Lung (tissue), 12 donors: ENCODE measurements around the gene GPR84. TPM values are rescaled to one million over a fixed set of nuclear protein-coding genes. Genes with fewer than 3 reads are reported as not detected.

Experiments used
- ATAC-seq: fragments of 200-7000 bp; cut with Tn5 transposase; one replicate; pipeline ENCODE4 v1.9.1; 2020; ENCODE audit warnings: moderate number of reproducible peaks; ENCODE audit not compliant: insufficient read depth, low FRiP score
- DNase-seq, 3 donors: peaks; one replicate each; pipeline ENCODE4 v3.0.0-alpha.2; 2013 to 2017
- H3K27ac ChIP-seq, 2 donors: one replicate each; pipeline ENCODE4 v1.5.1; 2013; ENCODE audit warnings: mild to moderate bottlenecking in 2 of 2, moderate library complexity in 2 of 2, control low read depth in 1 of 2, inconsistent platforms in 1 of 2, low read depth in 1 of 2, low read length in 1 of 2
- H3K27me3 ChIP-seq, 3 donors: one replicate each; pipeline ENCODE4 v1.5.1; 2013; ENCODE audit warnings: low read length in 2 of 3; ENCODE audit not compliant: control insufficient read depth in 3 of 3, insufficient read depth in 3 of 3
- H3K36me3 ChIP-seq, 4 donors: one replicate each; pipeline ENCODE4 v1.5.1; 2013; ENCODE audit warnings: low read length in 4 of 4, mild to moderate bottlenecking in 1 of 4, moderate library complexity in 1 of 4; ENCODE audit not compliant: control insufficient read depth in 4 of 4, insufficient read depth in 4 of 4
- H3K4me1 ChIP-seq, 5 donors: one replicate each; pipeline ENCODE4 v1.5.1; 2013; ENCODE audit warnings: low read length in 5 of 5, mild to moderate bottlenecking in 2 of 5, moderate library complexity in 1 of 5; ENCODE audit not compliant: control insufficient read depth in 5 of 5, insufficient read depth in 5 of 5
- H3K4me3 ChIP-seq: one replicate; pipeline ENCODE4 v1.5.1; 2013; ENCODE audit warnings: mild to moderate bottlenecking, control low read depth, moderate library complexity
- H3K9ac ChIP-seq, 2 donors: one replicate each; pipeline ENCODE4 v1.5.1; 2013; ENCODE audit warnings: low read length in 2 of 2, control low read depth in 1 of 2; ENCODE audit not compliant: insufficient read depth in 1 of 2
- H3K9me3 ChIP-seq, 4 donors: one replicate each; pipeline ENCODE4 v1.5.1; 2013; ENCODE audit warnings: low read length in 3 of 4, mild to moderate bottlenecking in 1 of 4, moderate library complexity in 1 of 4; ENCODE audit not compliant: control insufficient read depth in 4 of 4, insufficient read depth in 3 of 4
- WGBS, 2 donors: extraction: QIAGEN DNeasy Blood & Tissue Kit; methylation state at CpG; one replicate each; pipeline ENCODE4 v1.1.7; 2013; 5-methylcytosine and 5-hydroxymethylcytosine counted together
- polyA plus RNA-seq, 2 donors: library from polyadenylated mRNA; stranded (reverse); fragments of 200-250 nt; gene quantifications; one replicate each; pipeline ENCODE4 v1.2.1, GENCODE V29; 2013
- total RNA-seq, 2 donors: library from RNA; depleted of rRNA in 1 of 2; stranded (reverse); fragments of >200 nt in 1 of 2; gene quantifications; one replicate each; pipeline ENCODE4 v1.2.1, GENCODE V29; 2014 to 2021
- TF ChIP-seq, protein P1 (sequence below): IDR thresholded peaks from 2 replicates; pipeline ENCODE4 v1.5.1; 2012; ENCODE audit warnings: mild to moderate bottlenecking; ENCODE audit errors: control extremely low read depth, extremely low read depth
- donor health status: control.
- donor health status: control.
- donor health status: Bipolar disorder and iron deficiency.
- donor health status: healthy.
- donor health status: DM: yes; HTN: yes; CAD: no.

Gene GPR84
- total and polyA plus RNA-seq, 4 donors = 0.73 to 76.1 (median 2.1) TPM

- Histone ChIP-seq H3K4me1 (peaks cover 0 to 26% (median 4%) of the 10 kb centered on the region in 5 donors), H3K9me3 (no peaks in the 10 kb centered on the region), H3K36me3 (peaks cover 0 to 7% (median 0%) of the 10 kb centered on the region in 4 donors), H3K27me3 (no peaks in the 10 kb centered on the region), H3K27ac (peak overlapping the region in 1 of 2 donors; percentile 60), H3K9ac (peak overlapping the region in 1 of 2 donors; percentile 38), H3K4me3 (no peak overlapping the region)
- WGBS, 2 donors = 17 to 20% methylated on average over 19 of the region's 19 CpGs
- peak; percentile 85 for ATAC-seq
- TF ChIP-seq, protein P1, sequence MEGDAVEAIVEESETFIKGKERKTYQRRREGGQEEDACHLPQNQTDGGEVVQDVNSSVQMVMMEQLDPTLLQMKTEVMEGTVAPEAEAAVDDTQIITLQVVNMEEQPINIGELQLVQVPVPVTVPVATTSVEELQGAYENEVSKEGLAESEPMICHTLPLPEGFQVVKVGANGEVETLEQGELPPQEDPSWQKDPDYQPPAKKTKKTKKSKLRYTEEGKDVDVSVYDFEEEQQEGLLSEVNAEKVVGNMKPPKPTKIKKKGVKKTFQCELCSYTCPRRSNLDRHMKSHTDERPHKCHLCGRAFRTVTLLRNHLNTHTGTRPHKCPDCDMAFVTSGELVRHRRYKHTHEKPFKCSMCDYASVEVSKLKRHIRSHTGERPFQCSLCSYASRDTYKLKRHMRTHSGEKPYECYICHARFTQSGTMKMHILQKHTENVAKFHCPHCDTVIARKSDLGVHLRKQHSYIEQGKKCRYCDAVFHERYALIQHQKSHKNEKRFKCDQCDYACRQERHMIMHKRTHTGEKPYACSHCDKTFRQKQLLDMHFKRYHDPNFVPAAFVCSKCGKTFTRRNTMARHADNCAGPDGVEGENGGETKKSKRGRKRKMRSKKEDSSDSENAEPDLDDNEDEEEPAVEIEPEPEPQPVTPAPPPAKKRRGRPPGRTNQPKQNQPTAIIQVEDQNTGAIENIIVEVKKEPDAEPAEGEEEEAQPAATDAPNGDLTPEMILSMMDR = peak; percentile 100
- DNase-seq = peak; percentile 88 to 91 (median 91)
Observed at GRCh38 chr12:54379398-54380201, 15.3 kb upstream of the GPR84 start.

GRCh38 chr12:54378796-54379397 lies 14.6 kb upstream of the GPR84 start:
- Histone ChIP-seq H3K36me3 (peaks cover 0 to 9% (median 0%) of the 10 kb centered on the region in 4 donors), H3K27ac (peak overlapping the region in 1 of 2 donors; percentile 60), H3K27me3 (no peaks in the 10 kb centered on the region), H3K4me3 (no peak overlapping the region), H3K9me3 (no peaks in the 10 kb centered on the region), H3K4me1 (peaks cover 0 to 24% (median 4%) of the 10 kb centered on the region in 5 donors), H3K9ac (peak overlapping the region in 1 of 2 donors; percentile 38)
- DNase-seq (peak; percentile 58 to 69 (median 67)), ATAC-seq (peak; percentile 72)
- TF ChIP-seq, protein P1 = no peak
- WGBS, 2 donors = 26 to 57% methylated on average over 41 to 48 of the region's 49 CpGs

DNA sequence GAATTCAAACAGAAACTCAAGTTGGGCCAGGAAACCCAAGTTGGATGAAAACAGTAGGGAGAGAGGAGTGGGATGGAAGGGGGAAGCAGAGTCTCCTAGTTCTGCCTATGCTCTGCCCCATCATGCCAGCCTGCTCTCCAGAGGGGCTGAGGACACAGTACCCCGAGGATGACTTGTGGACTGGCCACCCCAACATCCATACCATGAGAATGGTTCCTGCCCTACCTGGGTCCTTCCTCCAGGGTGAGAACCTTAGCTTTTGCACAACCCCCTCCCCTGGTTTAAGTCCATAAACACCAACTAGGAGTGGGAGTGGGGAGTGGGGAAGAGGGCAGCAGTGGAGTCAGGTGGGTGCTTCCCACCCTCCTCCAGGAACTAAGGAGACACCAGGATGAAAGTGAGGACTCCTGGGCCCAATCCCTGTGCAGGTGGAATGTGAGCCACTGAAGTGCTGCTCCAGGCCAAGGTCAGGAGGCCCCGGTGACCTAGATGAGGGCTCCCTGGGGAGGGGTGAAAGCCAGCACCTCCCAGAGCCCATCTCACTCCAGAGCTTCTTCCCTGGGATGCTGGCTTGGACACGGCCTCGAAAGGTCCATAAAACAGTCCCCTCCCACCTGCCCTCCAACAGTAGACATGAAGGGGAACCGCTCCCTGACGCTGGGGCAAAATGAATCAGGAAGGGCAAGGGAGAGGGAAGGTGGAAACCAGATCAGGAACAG lies 13.7 kb upstream of the GPR84 start:
- Histone ChIP-seq H3K9ac (no peak overlapping the region), H3K4me1 (peaks cover 0 to 27% (median 4%) of the 10 kb centered on the region in 5 donors), H3K27ac (no peak overlapping the region), H3K9me3 (no peaks in the 10 kb centered on the region), H3K27me3 (no peaks in the 10 kb centered on the region), H3K4me3 (no peak overlapping the region), H3K36me3 (peaks cover 0 to 9% (median 0%) of the 10 kb centered on the region in 4 donors)
- no peak for DNase-seq
- TF ChIP-seq, protein P1 = no peak
- 89 to 91% methylated on average over 6 of the region's 6 CpGs for WGBS, 2 donors
- ATAC-seq = no peak
